MM.1S (cell line): ENCODE results near the gene NANP.

Source experiments
- DNase-seq: peaks from one replicate; pipeline ENCODE4 v3.0.0-alpha.2; 2015
- H2AFZ ChIP-seq: fragments of 300-600 bp; sonication (generic); 2 replicates; pipeline ENCODE4 v1.6.0; 2016; ENCODE audit warnings: antibody characterized with exemption, low read length
- H3F3A ChIP-seq: fragments of 300-600 bp; sonication (generic); 2 replicates; pipeline ENCODE4 v1.6.1; 2016; ENCODE audit warnings: mild to moderate bottlenecking, antibody characterized with exemption, low read length, moderate library complexity, mixed read lengths; ENCODE audit not compliant: insufficient read depth
- H3K27ac ChIP-seq: fragments of 300-600 bp; sonication (generic); 2 replicates; pipeline ENCODE4 v1.5.1; 2016; ENCODE audit warnings: mild to moderate bottlenecking, low read length
- H3K27me3 ChIP-seq: fragments of 300-600 bp; sonication (generic); replicated peaks from 2 replicates; pipeline ENCODE4 v1.6.0; 2016; ENCODE audit warnings: low read length; ENCODE audit not compliant: insufficient read depth
- H3K36me3 ChIP-seq: fragments of 300-600 bp; sonication (generic); replicated peaks from 2 replicates; pipeline ENCODE4 v1.6.1; 2016; ENCODE audit warnings: mild to moderate bottlenecking, low read length, mixed read lengths; ENCODE audit not compliant: insufficient read depth
- H3K4me1 ChIP-seq: fragments of 300-600 bp; sonication (generic); 2 replicates; pipeline ENCODE4 v1.6.1; 2016; ENCODE audit warnings: low read length, mixed read lengths
- H3K4me2 ChIP-seq: fragments of 300-600 bp; sonication (generic); 2 replicates; pipeline ENCODE4 v1.6.0; 2016; ENCODE audit warnings: low read depth, low read length
- H3K4me3 ChIP-seq: fragments of 300-600 bp; sonication (generic); 2 replicates; pipeline ENCODE4 v1.5.1; 2016; ENCODE audit warnings: low read length, mixed read lengths
- H3K79me2 ChIP-seq: fragments of 300-600 bp; sonication (generic); 2 replicates; pipeline ENCODE4 v1.6.1; 2016; ENCODE audit warnings: mixed run types, low read length, mixed read lengths
- H3K9ac ChIP-seq: fragments of 300-600 bp; sonication (generic); 2 replicates; pipeline ENCODE4 v1.6.1; 2016; ENCODE audit warnings: low read length, mixed read lengths
- H3K9me2 ChIP-seq: fragments of 300-600 bp; sonication (generic); replicated peaks from 2 replicates; pipeline ENCODE4 v1.6.1; 2016; ENCODE audit warnings: mild to moderate bottlenecking, low read length, mixed read lengths; ENCODE audit not compliant: insufficient read depth
- H3K9me3 ChIP-seq: fragments of 300-600 bp; sonication (generic); replicated peaks from 2 replicates; pipeline ENCODE4 v1.6.1; 2016; ENCODE audit warnings: mild to moderate bottlenecking, low read length, mixed read lengths; ENCODE audit not compliant: insufficient read depth
- H4K20me1 ChIP-seq: fragments of 300-600 bp; sonication (generic); 2 replicates; pipeline ENCODE4 v1.6.1; 2016; ENCODE audit warnings: mild to moderate bottlenecking, low read length, moderate library complexity, mixed read lengths; ENCODE audit not compliant: insufficient read depth
- EZH2 ChIP-seq: fragments of 300-600 bp; sonication (generic); optimal IDR thresholded peaks from 2 replicates; pipeline ENCODE3; 2017; ENCODE audit warnings: low read depth, mild to moderate bottlenecking, antibody characterized with exemption, low read length, mixed read lengths
- EZH2phosphoT487 ChIP-seq: fragments of 300-600 bp; sonication (generic); IDR thresholded peaks from 2 replicates; pipeline ENCODE4 v1.6.1; 2018; ENCODE audit warnings: antibody characterized with exemption, low read length
- TF ChIP-seq, protein P1 (sequence below): fragments of 300-600 bp; sonication (generic); IDR thresholded peaks from 2 replicates; pipeline ENCODE4 v1.5.1; 2016; ENCODE audit warnings: antibody characterized with exemption, low read length, mixed read lengths

Gene NANP

DNA sequence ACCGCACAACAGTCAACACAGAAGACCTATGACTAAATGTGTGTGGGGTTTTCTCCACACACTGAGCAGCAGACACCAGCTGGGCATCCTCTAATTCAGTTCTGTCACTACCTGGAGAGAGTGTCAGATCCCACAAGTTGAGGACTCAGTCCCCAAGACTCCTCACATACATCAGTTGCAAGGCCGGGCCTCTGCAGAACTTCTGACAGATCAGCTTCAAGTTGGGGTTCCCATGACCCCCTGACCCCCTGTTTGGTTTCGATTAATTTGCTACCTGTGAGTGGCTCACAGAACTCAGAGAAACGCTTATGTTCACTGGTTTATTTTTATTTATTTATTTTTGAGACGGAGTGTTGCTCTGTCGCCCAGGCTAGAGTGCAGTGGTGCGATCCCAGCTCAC, 35.3 kb downstream of the NANP start:
- Histone ChIP-seq H3K9me2 (no peaks in the 10 kb centered on the region), H3K4me3 (no peak overlapping the region), H3K79me2 (no peaks in the 10 kb centered on the region), H3K4me1 (no peaks in the 10 kb centered on the region), H4K20me1 (no peaks in the 10 kb centered on the region), H3K9ac (no peak overlapping the region), H2AFZ (no peak overlapping the region), H3K36me3 (no peaks in the 10 kb centered on the region), H3K27me3 (no peaks in the 10 kb centered on the region), H3K4me2 (no peak overlapping the region), H3F3A (no peaks in the 10 kb centered on the region), H3K9me3 (no peaks in the 10 kb centered on the region), H3K27ac (no peak overlapping the region)
- DNase-seq: no peak
- TF ChIP-seq EZH2 (no peak), EZH2phosphoT487 (no peak)
- TF ChIP-seq, protein P1, sequence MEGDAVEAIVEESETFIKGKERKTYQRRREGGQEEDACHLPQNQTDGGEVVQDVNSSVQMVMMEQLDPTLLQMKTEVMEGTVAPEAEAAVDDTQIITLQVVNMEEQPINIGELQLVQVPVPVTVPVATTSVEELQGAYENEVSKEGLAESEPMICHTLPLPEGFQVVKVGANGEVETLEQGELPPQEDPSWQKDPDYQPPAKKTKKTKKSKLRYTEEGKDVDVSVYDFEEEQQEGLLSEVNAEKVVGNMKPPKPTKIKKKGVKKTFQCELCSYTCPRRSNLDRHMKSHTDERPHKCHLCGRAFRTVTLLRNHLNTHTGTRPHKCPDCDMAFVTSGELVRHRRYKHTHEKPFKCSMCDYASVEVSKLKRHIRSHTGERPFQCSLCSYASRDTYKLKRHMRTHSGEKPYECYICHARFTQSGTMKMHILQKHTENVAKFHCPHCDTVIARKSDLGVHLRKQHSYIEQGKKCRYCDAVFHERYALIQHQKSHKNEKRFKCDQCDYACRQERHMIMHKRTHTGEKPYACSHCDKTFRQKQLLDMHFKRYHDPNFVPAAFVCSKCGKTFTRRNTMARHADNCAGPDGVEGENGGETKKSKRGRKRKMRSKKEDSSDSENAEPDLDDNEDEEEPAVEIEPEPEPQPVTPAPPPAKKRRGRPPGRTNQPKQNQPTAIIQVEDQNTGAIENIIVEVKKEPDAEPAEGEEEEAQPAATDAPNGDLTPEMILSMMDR: no peak

DNA sequence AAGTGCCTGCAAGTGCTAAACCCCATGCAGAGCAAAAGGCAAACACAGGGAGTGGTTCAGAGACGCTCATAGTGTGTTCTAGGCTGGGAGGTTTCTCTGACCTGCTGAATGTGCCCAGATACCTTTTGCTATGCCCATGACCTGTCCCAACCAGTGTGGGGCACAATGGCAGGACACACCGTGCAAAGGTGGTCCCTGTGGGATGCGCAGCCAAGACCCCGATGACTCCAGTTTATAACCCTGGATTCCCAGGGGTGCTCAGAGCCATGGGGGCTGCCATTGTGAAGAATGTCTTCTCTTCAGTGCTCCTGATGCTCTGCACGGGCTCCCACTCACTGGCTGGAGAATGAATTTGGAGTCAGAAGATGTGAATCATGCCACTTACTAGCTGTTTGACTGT, 36.3 kb downstream of the NANP start:
- no peaks in the 10 kb centered on the region for H3K4me1 ChIP-seq
- H3K4me3 ChIP-seq: no peak overlapping the region
- DNase-seq: no peak
- no peak for TF ChIP-seq EZH2
- TF ChIP-seq, protein P1: no peak
- no peak for TF ChIP-seq EZH2phosphoT487
- H3K9me3 ChIP-seq: no peaks in the 10 kb centered on the region
- H3K9me2 ChIP-seq: no peaks in the 10 kb centered on the region
- no peak overlapping the region for H3K27ac ChIP-seq
- no peak overlapping the region for H2AFZ ChIP-seq
- no peak overlapping the region for H3K9ac ChIP-seq
- no peaks in the 10 kb centered on the region for H3K79me2 ChIP-seq
- no peaks in the 10 kb centered on the region for H3K27me3 ChIP-seq
- H3K36me3 ChIP-seq: no peaks in the 10 kb centered on the region
- no peaks in the 10 kb centered on the region for H4K20me1 ChIP-seq
- no peak overlapping the region for H3K4me2 ChIP-seq
- H3F3A ChIP-seq: no peaks in the 10 kb centered on the region

DNA sequence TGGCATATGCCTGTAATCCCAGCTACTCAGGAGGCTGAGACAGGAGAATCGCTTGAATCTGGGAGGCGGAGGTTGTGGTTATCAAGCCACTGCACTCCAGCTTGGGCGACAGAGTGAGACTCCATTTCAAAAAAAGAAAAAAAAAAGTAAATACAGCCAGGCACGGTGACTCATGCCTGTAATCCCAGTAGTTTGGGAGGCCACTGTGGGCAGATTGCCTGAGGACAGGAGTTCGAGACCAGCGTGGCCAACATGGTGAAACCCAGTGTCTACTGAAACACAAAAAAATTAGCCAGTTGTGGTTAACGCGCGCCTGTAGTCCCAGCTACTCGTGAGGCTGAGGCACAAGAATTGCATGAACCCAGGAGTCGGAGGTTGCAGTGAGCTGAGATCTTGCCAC, 36.9 kb downstream of the NANP start:
- no peaks in the 10 kb centered on the region for H3K36me3 ChIP-seq
- H3K4me1 ChIP-seq: no peaks in the 10 kb centered on the region
- no peak overlapping the region for H3K9ac ChIP-seq
- no peaks in the 10 kb centered on the region for H3K9me3 ChIP-seq
- DNase-seq: no peak
- H3K79me2 ChIP-seq: no peaks in the 10 kb centered on the region
- H4K20me1 ChIP-seq: no peaks in the 10 kb centered on the region
- H3F3A ChIP-seq: no peaks in the 10 kb centered on the region
- no peak overlapping the region for H3K4me3 ChIP-seq
- H2AFZ ChIP-seq: no peak overlapping the region
- H3K27ac ChIP-seq: no peak overlapping the region
- no peak for TF ChIP-seq EZH2phosphoT487
- no peak for TF ChIP-seq EZH2
- TF ChIP-seq, protein P1: no peak
- H3K9me2 ChIP-seq: no peaks in the 10 kb centered on the region
- H3K27me3 ChIP-seq: no peaks in the 10 kb centered on the region
- no peak overlapping the region for H3K4me2 ChIP-seq
